GM18511 (cell line): ENCODE measurements around the gene LINC01488.

Source experiments
- ATAC-seq: cut with Tn5 transposase; IDR thresholded peaks from one replicate; pipeline ENCODE4 v1.9.1; 2021; ENCODE audit warnings: mild to moderate bottlenecking, moderate library complexity; ENCODE audit not compliant: unreplicated experiment

LINC01488 gene

GRCh38 chr11:69444381-69445130 is 36.9 kb upstream of the LINC01488 start:
- no peak for ATAC-seq

DNA sequence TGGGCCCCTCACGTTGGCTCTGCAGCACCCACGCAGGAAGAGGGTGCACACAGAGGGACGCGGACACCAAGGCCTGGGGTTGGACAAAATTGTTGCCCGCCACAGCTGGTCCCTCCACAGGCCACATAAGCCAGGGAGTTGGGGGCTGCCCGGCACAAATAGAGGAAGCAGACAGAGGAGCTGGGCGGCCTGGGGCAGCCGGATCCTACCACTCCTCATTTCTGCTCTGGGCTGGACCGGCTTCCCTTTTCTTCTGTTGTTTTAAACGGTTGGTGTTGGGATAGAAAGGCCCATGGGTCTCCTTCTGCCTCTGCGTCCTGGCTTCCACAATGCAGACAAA is 36.4 kb upstream of the LINC01488 start:
- no peak for ATAC-seq

DNA sequence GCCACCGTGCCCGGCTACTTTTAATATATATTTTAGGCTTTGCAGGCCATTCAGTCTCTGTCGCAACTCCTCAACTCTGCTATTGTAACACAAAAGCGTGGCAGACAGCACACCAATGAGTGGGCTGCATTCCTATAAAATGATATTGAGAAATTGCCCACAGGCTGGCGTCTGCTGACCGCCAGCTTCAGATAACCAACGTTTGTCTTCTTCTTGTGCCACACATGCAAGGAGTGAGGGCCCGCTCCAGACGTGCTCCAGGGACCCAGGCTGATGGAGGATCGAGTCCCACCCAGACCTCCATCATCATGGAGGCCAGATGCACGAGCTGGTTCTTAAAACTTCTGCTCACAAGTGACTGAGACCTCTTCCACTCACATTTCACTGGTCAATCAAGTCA is 35.4 kb upstream of the LINC01488 start:
- no peak for ATAC-seq

GRCh38 chr11:69447786-69448185 is 33.7 kb upstream of the LINC01488 start:
- ATAC-seq: no peak

DNA sequence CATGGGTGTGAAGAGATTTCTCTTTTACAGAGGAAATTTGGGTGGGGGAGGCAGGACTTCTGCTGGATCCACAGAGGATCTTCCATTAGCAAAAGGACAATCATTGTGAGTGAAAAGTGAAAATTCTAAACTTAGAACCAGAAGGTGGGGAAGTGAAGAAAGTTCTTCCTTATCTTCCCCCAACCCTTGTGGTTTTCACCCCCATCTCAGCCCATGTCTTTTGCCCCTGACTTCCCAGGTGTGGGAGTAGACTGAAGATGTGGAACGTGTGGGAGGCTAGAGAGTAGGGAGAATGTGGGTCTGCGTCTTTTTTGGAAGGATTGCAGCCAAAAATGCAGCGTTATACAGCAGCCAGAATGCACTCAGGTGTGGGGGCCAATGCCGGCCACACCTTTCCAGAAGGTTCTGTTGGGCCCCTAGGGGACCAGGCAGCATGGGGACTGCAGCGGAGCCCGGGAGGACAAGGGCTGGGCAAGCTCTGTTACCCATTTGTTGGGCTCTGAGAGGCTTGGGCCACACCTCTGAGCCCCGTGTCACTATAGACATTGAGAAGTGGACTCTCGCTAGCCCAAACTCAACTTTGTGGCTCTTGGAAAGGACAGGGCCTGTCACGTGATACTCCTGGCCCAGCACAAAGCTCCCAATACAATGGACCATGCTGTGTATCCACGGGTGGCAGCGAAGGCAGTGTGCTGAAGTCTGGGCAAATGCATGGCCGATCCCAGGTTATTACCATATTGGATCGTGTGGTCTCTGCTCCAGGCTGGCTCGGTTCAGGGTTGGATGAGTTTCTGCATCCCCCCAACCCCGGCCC is 32.8 kb upstream of the LINC01488 start:
- no peak for ATAC-seq

- ATAC-seq: no peak
Observed at GRCh38 chr11:69449320-69450063, 32.0 kb upstream of the LINC01488 start.

DNA sequence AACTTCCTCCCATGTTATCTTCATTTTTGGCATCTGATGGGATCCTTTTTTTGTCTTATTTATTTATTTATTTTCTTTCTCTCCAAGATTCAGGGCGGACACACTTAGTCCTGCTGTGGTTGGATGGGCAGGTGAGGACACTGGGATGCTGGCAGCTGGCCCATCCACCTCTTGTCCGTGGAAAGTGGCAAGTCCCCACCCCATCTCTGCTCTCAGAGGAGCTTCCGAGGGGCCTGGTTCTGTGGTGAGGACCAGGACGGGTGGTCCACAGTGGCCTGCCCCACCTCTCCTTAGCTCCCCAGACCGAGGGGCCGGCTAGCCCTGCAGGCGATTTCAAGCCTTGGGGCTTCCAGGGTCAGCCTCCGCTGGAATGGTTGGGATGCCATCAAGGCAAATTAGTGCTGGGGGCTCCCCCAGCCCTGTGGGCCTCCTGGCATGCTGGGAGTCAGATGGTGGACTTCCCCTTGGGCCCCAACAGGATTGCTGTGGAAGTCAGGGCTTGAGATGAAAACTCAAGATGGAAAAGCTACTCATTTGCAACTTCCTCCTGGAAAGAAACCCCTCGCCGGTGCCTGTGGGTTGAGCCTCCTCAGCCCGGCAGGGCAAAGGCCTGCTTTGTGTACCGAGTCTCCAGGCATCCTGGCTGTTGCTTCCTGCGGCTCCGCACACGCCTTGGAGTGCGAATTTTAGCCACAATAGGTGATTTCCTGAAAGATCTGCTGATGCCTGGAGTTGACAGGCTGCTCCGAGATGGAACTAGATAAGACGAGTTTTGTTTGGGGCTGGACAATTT is 31.2 kb upstream of the LINC01488 start:
- no peak for ATAC-seq

GRCh38 chr11:69450857-69451220 is 30.6 kb upstream of the LINC01488 start:
- ATAC-seq: no peak

GRCh38 chr11:69451289-69451688 is 30.2 kb upstream of the LINC01488 start:
- ATAC-seq: no peak

- no peak for ATAC-seq
Observed at GRCh38 chr11:69452206-69452987, 29.1 kb upstream of the LINC01488 start.

DNA sequence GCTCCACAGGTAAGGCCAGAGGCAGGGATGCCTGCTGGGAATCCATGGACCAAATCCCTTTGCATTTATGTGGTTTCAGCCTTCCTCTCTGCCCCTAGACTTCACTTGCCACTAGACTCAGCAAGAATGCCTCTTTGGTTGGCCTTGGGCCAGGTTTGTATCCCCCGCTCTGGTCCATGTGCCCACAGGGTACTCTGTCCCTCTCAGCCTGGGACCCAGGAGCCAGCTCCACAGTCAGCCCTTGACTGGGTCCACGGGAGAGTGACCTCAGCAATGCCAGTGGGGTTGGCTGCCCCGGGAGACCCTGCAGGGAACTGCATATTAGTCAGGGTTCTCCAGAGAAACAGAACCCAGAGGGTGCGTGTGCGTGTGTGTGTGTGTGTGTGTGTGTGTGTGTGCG is 28.3 kb upstream of the LINC01488 start:
- no peak for ATAC-seq

DNA sequence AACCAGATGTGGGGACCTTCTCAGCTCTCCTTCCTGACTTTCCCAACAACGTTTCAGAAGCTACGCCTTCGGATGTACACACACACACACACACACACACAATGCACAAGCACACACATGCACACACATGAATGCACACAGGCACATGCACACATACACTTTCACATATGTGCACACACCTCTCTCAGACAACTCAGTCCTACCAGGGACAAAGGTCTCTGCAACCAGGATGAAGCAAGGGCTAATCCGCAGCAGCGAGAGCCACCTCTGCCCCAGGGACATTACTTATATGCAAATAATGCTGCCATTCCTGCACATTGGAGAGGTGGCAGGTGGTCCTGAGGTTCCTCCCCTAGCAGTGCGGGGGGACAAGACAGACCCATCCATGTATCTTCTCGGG is 27.4 kb upstream of the LINC01488 start:
- ATAC-seq: no peak

DNA sequence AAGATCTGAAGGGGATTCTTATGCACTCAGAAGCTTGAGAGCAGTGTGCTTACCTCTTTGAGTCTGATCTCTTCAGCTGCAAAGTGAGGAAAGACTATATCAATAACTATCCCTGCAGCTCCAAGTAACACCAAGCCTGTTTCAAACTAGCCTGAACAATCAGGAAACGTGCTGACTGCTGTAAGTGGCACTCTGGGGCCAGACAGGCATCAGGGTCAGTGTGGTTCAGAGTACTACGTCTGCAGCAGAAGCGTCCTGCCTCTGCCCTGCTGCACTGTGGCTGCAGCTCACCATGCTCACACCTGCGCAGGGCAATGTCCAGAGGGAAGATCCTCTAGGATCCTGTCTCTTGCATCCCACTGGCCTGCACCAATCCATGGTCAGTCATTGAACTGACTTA is 25.5 kb upstream of the LINC01488 start:
- ATAC-seq: no peak

DNA sequence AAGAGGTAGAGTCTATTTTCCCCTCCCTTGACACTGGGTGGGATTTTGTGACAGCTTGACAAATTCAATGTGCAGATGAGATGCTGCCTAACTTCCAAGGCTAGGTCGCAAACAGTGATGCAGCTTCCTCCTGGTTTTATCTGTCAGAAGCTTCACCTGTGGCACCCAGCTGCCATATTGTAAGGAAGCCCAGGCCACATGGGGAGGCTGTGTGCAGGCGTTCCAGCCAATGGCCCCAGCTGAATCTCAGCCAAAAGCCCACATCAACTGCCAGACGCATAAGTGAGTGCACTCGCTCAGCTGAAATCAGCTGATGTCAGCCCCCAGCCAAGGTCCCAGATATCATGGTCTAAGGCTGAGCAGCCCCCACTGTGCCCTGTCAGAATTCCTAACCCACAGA is 24.8 kb upstream of the LINC01488 start:
- no peak for ATAC-seq

GRCh38 chr11:69459848-69460539 is 21.5 kb upstream of the LINC01488 start:
- ATAC-seq: no peak

DNA sequence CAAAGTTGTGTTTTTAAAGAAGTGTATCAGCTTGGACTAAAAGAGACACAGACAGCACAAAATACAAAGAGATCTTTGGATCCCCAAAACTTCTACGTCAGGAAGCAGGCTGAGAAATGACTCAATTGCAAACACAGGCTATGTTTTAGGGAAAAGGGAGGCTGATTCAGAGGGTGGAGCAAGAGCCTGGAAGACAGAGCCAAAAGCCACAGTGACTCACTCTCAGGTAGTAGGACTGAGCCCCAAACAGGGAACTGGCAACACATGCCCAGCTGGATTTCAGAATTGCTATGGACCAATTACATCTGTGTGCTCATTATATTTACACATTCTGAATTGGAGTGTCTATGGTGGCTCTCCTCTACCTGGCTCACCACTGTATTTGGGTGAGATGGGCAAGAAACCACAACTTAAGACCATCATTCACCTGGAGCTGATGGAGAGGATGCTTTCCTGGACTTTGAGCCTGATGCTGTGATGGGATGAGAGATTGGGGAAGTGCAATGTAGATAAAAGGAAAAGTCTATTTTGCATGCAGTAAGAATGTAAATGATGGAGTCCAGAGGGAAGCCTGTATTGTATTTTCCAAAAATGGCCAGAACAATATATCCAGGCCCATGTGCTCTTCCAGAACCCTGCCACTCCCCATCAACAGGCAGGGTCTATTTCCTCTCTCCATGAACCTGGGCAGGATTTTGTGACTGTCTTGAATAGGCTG is 20.8 kb upstream of the LINC01488 start:
- ATAC-seq: no peak

DNA sequence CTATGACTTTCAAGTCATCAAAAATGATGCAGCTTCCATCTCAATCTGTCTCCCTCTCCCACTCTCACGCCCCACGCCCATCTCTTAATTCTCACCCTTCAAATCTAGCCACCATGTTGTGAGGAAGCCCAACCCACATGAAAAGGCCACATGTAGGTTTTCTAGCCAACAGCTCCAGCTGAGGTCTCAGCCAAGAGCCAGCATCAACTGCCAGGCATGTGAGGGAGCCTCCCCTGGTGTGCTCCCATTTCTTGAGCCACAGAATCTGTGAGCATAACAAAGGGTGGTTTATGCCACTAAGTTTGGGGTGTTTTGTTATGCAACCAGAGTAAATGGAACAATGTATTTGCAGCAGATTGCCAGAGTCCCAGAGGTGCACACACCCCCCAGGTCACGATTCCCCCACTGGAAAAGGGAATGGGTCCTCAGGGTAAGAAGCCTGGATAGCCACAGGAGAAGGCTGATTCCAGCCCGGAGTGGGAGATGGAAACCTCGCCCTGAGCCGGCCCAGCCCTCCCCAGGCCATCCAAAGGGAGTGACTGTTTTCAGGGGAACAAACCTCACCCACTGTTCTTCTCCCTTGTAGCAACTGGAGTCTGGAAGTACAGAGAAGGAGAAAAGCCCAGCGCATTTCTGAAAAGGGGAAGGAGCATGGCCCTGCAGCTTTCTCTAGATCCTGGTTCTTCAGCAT is 20.0 kb upstream of the LINC01488 start:
- no peak for ATAC-seq
